H1 (cell line): ENCODE data around the gene SLC38A10. TPM values are rescaled to one million over a fixed set of nuclear protein-coding genes. Genes with fewer than 3 reads are reported as not detected.

ENCODE experiments used
- CTCF ChIA-PET: fragments of 300-600 bp; sonication (Branson Sonifier 250); formaldehyde crosslinking; loops from one replicate; lab custom pipeline; 2021; ENCODE audit not compliant: partially characterized antibody; lab: Charles Lee
- POLR2A ChIA-PET: fragments of 300-600 bp; sonication (Branson Sonifier 250); formaldehyde crosslinking; loops from one replicate; lab custom pipeline; 2021; ENCODE audit warnings: inconsistent platforms; ENCODE audit not compliant: partially characterized antibody; lab: Charles Lee
- DNase-seq, 2 experiments: peaks; one replicate each; pipeline versions ENCODE4 v3.0.0 to v3.0.0-alpha.2; 2010 to 2022; ENCODE audit warnings: low spot score in 2 of 2, low read depth in 1 of 2, mixed read lengths in 1 of 2
- FAIRE-seq: peaks from 2 replicates; lab custom pipeline; 2011; peaks lifted over from hg19 to GRCh38; lab: Jason Lieb, UNC
- H2AFZ ChIP-seq: 2 replicates; pipeline ENCODE4 v1.8.1; 2012; ENCODE audit warnings: low read length, inconsistent platforms
- H2AK5ac ChIP-seq: 2 replicates; pipeline ENCODE4 v1.6.1; 2013; ENCODE audit warnings: low read depth, low read length
- H2BK120ac ChIP-seq: replicated peaks from 2 replicates; pipeline ENCODE3; 2013; ENCODE audit warnings: low read depth, low read length, inconsistent platforms
- H2BK12ac ChIP-seq: 2 replicates; pipeline ENCODE4 v1.6.1; 2013; ENCODE audit warnings: low read depth, low read length
- H2BK15ac ChIP-seq: 2 replicates; pipeline ENCODE4 v1.6.1; 2013; ENCODE audit warnings: low read length
- H2BK20ac ChIP-seq: 2 replicates; pipeline ENCODE4 v1.6.1; 2013; ENCODE audit warnings: low read length
- H2BK5ac ChIP-seq: 2 replicates; pipeline ENCODE4 v1.6.1; 2013; ENCODE audit warnings: low read depth, low read length
- H3K14ac ChIP-seq: 2 replicates; pipeline ENCODE4 v1.6.1; 2013; ENCODE audit warnings: inconsistent platforms; ENCODE audit not compliant: insufficient read length
- H3K18ac ChIP-seq: 2 replicates; pipeline ENCODE4 v1.6.1; 2013; ENCODE audit warnings: low read length; ENCODE audit errors: extremely low read depth
- H3K23ac ChIP-seq: 2 replicates; pipeline ENCODE4 v1.6.1; 2013; ENCODE audit warnings: inconsistent platforms; ENCODE audit not compliant: insufficient read length
- H3K23me2 ChIP-seq: 2 replicates; pipeline ENCODE4 v1.6.1; 2013; ENCODE audit warnings: low read depth, low read length
- H3K27ac ChIP-seq: 2 replicates; pipeline ENCODE4 v1.6.1; 2011; ENCODE audit warnings: low read depth, low read length, inconsistent platforms
- H3K27me3 ChIP-seq, 4 experiments: replicated peaks in 1 of 4; 1 replicate in 1 of 4; 2 replicates in 3 of 4; pipeline versions ENCODE4 v1.6.1 to v1.8.1; 2011 to 2013; ENCODE audit warnings: low read length in 3 of 4, mild to moderate bottlenecking in 3 of 4, inconsistent platforms in 2 of 4, mixed read lengths in 2 of 4, moderate library complexity in 1 of 4; ENCODE audit not compliant: control insufficient read depth in 3 of 4, insufficient read depth in 3 of 4; ENCODE audit errors: extremely low read depth in 1 of 4
- H3K36me3 ChIP-seq, 4 experiments: 2 replicates each; pipeline versions ENCODE4 v1.6.1 to v1.8.1; 2011 to 2013; ENCODE audit warnings: mild to moderate bottlenecking in 4 of 4, low read length in 3 of 4, moderate library complexity in 2 of 4, control low read depth in 1 of 4, inconsistent platforms in 1 of 4; ENCODE audit not compliant: insufficient read depth in 4 of 4, control insufficient read depth in 2 of 4
- H3K4ac ChIP-seq: replicated peaks from 2 replicates; pipeline ENCODE3; 2013; ENCODE audit warnings: low read length, low read depth, mixed read lengths, inconsistent platforms; ENCODE audit not compliant: insufficient read length
- H3K4me1 ChIP-seq, 4 experiments: replicated peaks in 1 of 4; 1 replicate in 1 of 4; 2 replicates in 3 of 4; pipeline versions ENCODE4 v1.6.1 to v1.8.1; 2011 to 2013; ENCODE audit warnings: low read length in 3 of 4, inconsistent platforms in 2 of 4, mixed read lengths in 1 of 4; ENCODE audit not compliant: insufficient read depth in 4 of 4, control insufficient read depth in 3 of 4
- H3K4me2 ChIP-seq, 2 experiments: 2 replicates each; pipeline versions ENCODE4 v1.6.1 to v1.8.1; 2011 to 2013; ENCODE audit warnings: low read depth in 2 of 2, low read length in 2 of 2, control low read depth in 1 of 2, inconsistent platforms in 1 of 2, mild to moderate bottlenecking in 1 of 2; ENCODE audit not compliant: insufficient read depth in 1 of 2
- H3K4me3 ChIP-seq, 4 experiments: fragments of 200-600, 300-600 bp in 1 of 4; sonication (generic), shearing (Covaris generic), sonication (Bioruptor Twin) in 1 of 4; 2 replicates each; pipeline versions ENCODE4 v1.5.1 to v1.8.1; 2011 to 2016; ENCODE audit warnings: low read length in 4 of 4, low read depth in 3 of 4, control low read depth in 2 of 4, inconsistent platforms in 2 of 4, mild to moderate bottlenecking in 2 of 4, mixed read lengths in 1 of 4, moderate library complexity in 1 of 4; ENCODE audit not compliant: insufficient read depth in 2 of 4; ENCODE audit errors: extremely low read depth in 1 of 4
- H3K56ac ChIP-seq: replicated peaks from 2 replicates; pipeline ENCODE3; 2013; ENCODE audit warnings: low read depth, mild to moderate bottlenecking, mixed read lengths, low read length, inconsistent platforms; ENCODE audit not compliant: insufficient read length
- H3K79me1 ChIP-seq: 2 replicates; pipeline ENCODE4 v1.6.1; 2013; ENCODE audit warnings: low read depth, low read length, control low read depth
- H3K79me2 ChIP-seq, 2 experiments: 2 replicates each; pipeline versions ENCODE4 v1.6.1 to v1.8.1; 2012 to 2013; ENCODE audit warnings: low read length in 2 of 2, mild to moderate bottlenecking in 2 of 2, inconsistent platforms in 1 of 2; ENCODE audit not compliant: insufficient read depth in 2 of 2, control insufficient read depth in 1 of 2
- H3K9ac ChIP-seq, 4 experiments: replicated peaks in 1 of 4; 1 replicate in 1 of 4; 2 replicates in 3 of 4; pipeline versions ENCODE4 v1.6.1 to v1.8.1; 2011 to 2013; ENCODE audit warnings: low read depth in 3 of 4, low read length in 3 of 4, control low read depth in 2 of 4, mild to moderate bottlenecking in 2 of 4, moderate library complexity in 2 of 4, inconsistent platforms in 1 of 4; ENCODE audit errors: extremely low read depth in 1 of 4
- H3K9me3 ChIP-seq, 2 experiments: 2 replicates each; pipeline versions ENCODE4 v1.6.1 to v1.8.1; 2012 to 2013; ENCODE audit warnings: mild to moderate bottlenecking in 2 of 2, moderate library complexity in 2 of 2, control low read depth in 1 of 2, inconsistent platforms in 1 of 2, low read depth in 1 of 2, low read length in 1 of 2, mixed read lengths in 1 of 2; ENCODE audit not compliant: insufficient read depth in 2 of 2
- H4K20me1 ChIP-seq, 2 experiments: replicated peaks in 1 of 2; 2 replicates each; pipeline versions ENCODE3 to v1.8.1; 2011 to 2013; ENCODE audit warnings: inconsistent platforms in 2 of 2, low read length in 2 of 2, mild to moderate bottlenecking in 1 of 2; ENCODE audit not compliant: insufficient read depth in 2 of 2, control insufficient read depth in 1 of 2
- H4K5ac ChIP-seq: 2 replicates; pipeline ENCODE4 v1.6.1; 2013; ENCODE audit warnings: low read length, low read depth, mixed read lengths, inconsistent platforms; ENCODE audit not compliant: insufficient read length
- H4K8ac ChIP-seq: 2 replicates; pipeline ENCODE4 v1.8.0; 2013; ENCODE audit warnings: mild to moderate bottlenecking, moderate library complexity, low read length, inconsistent platforms; ENCODE audit not compliant: insufficient read depth; ENCODE audit errors: extremely low read depth
- H4K91ac ChIP-seq: replicated peaks from 2 replicates; pipeline ENCODE3; 2013; ENCODE audit warnings: low read length, mixed read lengths, inconsistent platforms; ENCODE audit not compliant: insufficient read length
- ATF3 ChIP-seq: IDR thresholded peaks from 2 replicates; pipeline ENCODE4 v1.6.1; 2011; ENCODE audit warnings: low read depth, mild to moderate bottlenecking, low read length; ENCODE audit not compliant: insufficient read depth
- BACH1 ChIP-seq: IDR thresholded peaks from 2 replicates; pipeline ENCODE4 v1.6.1; 2012; ENCODE audit warnings: low read length, improper control_type of control experiment
- CBX5 ChIP-seq: fragments of 300-800, 300-1000 bp; sonication (generic); IDR thresholded peaks from 2 replicates; pipeline ENCODE4 v1.7.1; 2016; ENCODE audit warnings: antibody characterized with exemption, low read length, low read depth
- CEBPB ChIP-seq: IDR thresholded peaks from 2 replicates; pipeline ENCODE4 v1.6.1; 2012; ENCODE audit warnings: low read depth, low read length
- E2F6 ChIP-seq: IDR thresholded peaks from 2 replicates; pipeline ENCODE4 v1.6.1; 2012; ENCODE audit warnings: inconsistent platforms
- FOSL1 ChIP-seq: IDR thresholded peaks from 2 replicates; pipeline ENCODE4 v1.6.1; 2011; ENCODE audit warnings: mild to moderate bottlenecking, low read depth, low read length, moderate library complexity; ENCODE audit not compliant: insufficient read depth
- JUN ChIP-seq: IDR thresholded peaks from 2 replicates; pipeline ENCODE4 v1.6.1; 2011; ENCODE audit warnings: low read depth, mild to moderate bottlenecking, improper control_type of control experiment, low read length
- NANOG ChIP-seq: IDR thresholded peaks from 2 replicates; pipeline ENCODE4 v1.6.1; 2011; ENCODE audit warnings: low read length, low read depth, mild to moderate bottlenecking, inconsistent platforms; ENCODE audit not compliant: insufficient read depth, poor library complexity, severe bottlenecking
- NRF1 ChIP-seq: IDR thresholded peaks from 2 replicates; pipeline ENCODE4 v1.6.1; 2011; ENCODE audit warnings: mild to moderate bottlenecking, low read depth, low read length, improper control_type of control experiment
- RNF2 ChIP-seq: fragments of 200-900, 300-1000 bp; sonication (generic); IDR thresholded peaks from 2 replicates; pipeline ENCODE4 v1.7.1; 2016; ENCODE audit warnings: borderline replicate concordance, low read depth, mild to moderate bottlenecking, antibody characterized with exemption, low read length; ENCODE audit not compliant: poor library complexity, severe bottlenecking; ENCODE audit errors: missing control alignments
- TBP ChIP-seq: IDR thresholded peaks from 2 replicates; pipeline ENCODE4 v1.6.1; 2011; ENCODE audit warnings: low read depth, low read length, improper control_type of control experiment
- TEAD4 ChIP-seq: IDR thresholded peaks from 2 replicates; pipeline ENCODE4 v1.6.1; 2012; ENCODE audit warnings: low read depth, low read length, inconsistent platforms, mixed read lengths
- WGBS, 2 experiments: shearing (Covaris generic) in 1 of 2; methylation state at CpG; one replicate each; pipeline versions ENCODE4 v1.1.6 to v1.1.7; 2013 to 2015; ENCODE audit warnings: low lambda C conversion rate in 2 of 2, mixed read lengths in 2 of 2, inconsistent platforms in 1 of 2, low coverage in 1 of 2, missing lambda C conversion rate in 1 of 2; ENCODE audit not compliant: insufficient replicate concordance in 2 of 2, insufficient coverage in 1 of 2, insufficient read length in 1 of 2; ENCODE audit errors: extremely low coverage in 1 of 2, missing lambda C conversion rate in 1 of 2; 5-methylcytosine and 5-hydroxymethylcytosine counted together
- polyA plus RNA-seq, 7 experiments: library from polyadenylated mRNA; depleted of rRNA in 3 of 7; stranded (reverse) in 5 of 7; unstranded in 2 of 7; fragments of >200 nt in 5 of 7; fragments of 200-250 nt in 2 of 7; gene quantifications; 1 replicate in 5 of 7; 2 replicates in 1 of 7; 4 replicates in 1 of 7; pipeline versions ENCODE4 v1.2.1 to v1.2.3, GENCODE V29; 2011 to 2013; ENCODE audit warnings: missing spikeins in 2 of 7, mixed read lengths in 2 of 7
- total RNA-seq: library from RNA; stranded (reverse); fragmentation: NEBNext Ultra II Directional; extraction: Animal tissue kit (Norgen Biotek cat#: 25700); gene quantifications from 2 replicates; pipeline ENCODE4 v1.2.1, GENCODE V29; 2021

The SLC38A10 gene
- total and polyA plus RNA-seq, 2 of the 8 experiments (the other 6 are each of a cell fraction or from before 2014, with no cell fraction given): 26.4 to 41.0 TPM

GRCh38 chr17:81278831-81279230 is 16.3 kb downstream of the SLC38A10 start:
- Histone ChIP-seq H2BK120ac (no peak overlapping the region), H2BK20ac (no peak overlapping the region), H3K27me3 (no peaks in the 10 kb centered on the region), H3K4me1 (peaks cover 0 to 4% (median 0%) of the 10 kb centered on the region in 4 experiments; a peak in 1 of 7 replicates), H4K5ac (no peak overlapping the region), H3K56ac (no peak overlapping the region), H3K4me3 (no peak overlapping the region), H3K23me2 (no peaks in the 10 kb centered on the region), H3K27ac (no peak overlapping the region), H3K9ac (no peak overlapping the region), H2BK12ac (no peak overlapping the region), H3K4me2 (no peak overlapping the region), H2AK5ac (no peak overlapping the region), H2BK5ac (no peak overlapping the region), H2AFZ (no peak overlapping the region), H4K20me1 (peaks cover 13 to 14% of the 10 kb centered on the region in 2 experiments), H3K14ac (no peak overlapping the region), H3K9me3 (no peaks in the 10 kb centered on the region), H3K79me2 (no peaks in the 10 kb centered on the region), H4K91ac (no peak overlapping the region), H3K23ac (no peak overlapping the region), H3K4ac (no peak overlapping the region), H3K18ac (no peak overlapping the region), H4K8ac (no peak overlapping the region), H3K79me1 (peaks cover 3% of the 10 kb centered on the region), H3K36me3 (peaks cover 2 to 12% (median 6%) of the 10 kb centered on the region in 4 experiments; a peak in 4 of 8 replicates), H2BK15ac (no peak overlapping the region)
- FAIRE-seq (no peak), DNase-seq (no peak)
- 92% methylated on average over 8 of the region's 8 CpGs; no CpG with 5 or more reads in 1 of the 2 experiments for WGBS, 2 experiments
- ChIA-PET POLR2A (interaction anchor here (1.1 to 1.7 kb wide), 2 partner anchors 230 to 234 kb away, joined by 3 to 4 read pairs; partner anchors contain the start of gene ACTG1), CTCF (interaction anchor here (0.6 to 3.5 kb wide), 6 partner anchors 13 to 34 kb away, joined by 3 to 15 read pairs (median 4); no protein-coding TSS in a partner anchor)
- TF ChIP-seq CEBPB (no peak), CBX5 (no peak), FOSL1 (no peak), NANOG (no peak), NRF1 (no peak), ATF3 (no peak), TBP (no peak), JUN (no peak), BACH1 (no peak), TEAD4 (no peak), E2F6 (no peak), RNF2 (no peak)
